ENCODE data around the gene IGSF9B.

- TF ChIP-seq GATA2 (IDR thresholded peaks at IDR 0.05; ENCODE audit: low read depth, low read length): no peak
- TF ChIP-seq GATA3 (IDR thresholded peaks at IDR 0.05; ENCODE audit: low read depth, low read length): no peak
These were observed 14.2 kb downstream of the IGSF9B start for GRCh38 chr11:133942577-133942976.

Data from SH-SY5Y (cell line).